ENCODE data around the gene NUDCD3. TPM values are rescaled to one million over a fixed set of nuclear protein-coding genes. Genes with fewer than 3 reads are reported as not detected.

NUDCD3 gene
- total and polyA plus RNA-seq, 4 donors, result 24.8 to 91.0 (median 52.4) TPM

- H3K36me3 ChIP-seq (ENCODE audit: control insufficient read depth in 4 of 4, insufficient read depth in 4 of 4, low read length in 4 of 4), result no peaks in the 10 kb centered on the region
- no peak for DNase-seq
- H3K9me3 ChIP-seq (ENCODE audit: control insufficient read depth in 4 of 4, insufficient read depth in 3 of 4, low read length in 3 of 4), result peaks cover 0 to 3% (median 0%) of the 10 kb centered on the region in 4 donors
- no peaks in the 10 kb centered on the region for H3K4me1 ChIP-seq (ENCODE audit: control insufficient read depth in 5 of 5, insufficient read depth in 5 of 5, low read length in 5 of 5)
- H3K27ac ChIP-seq (ENCODE audit: low read depth in 1 of 2, low read length in 1 of 2), result no peak overlapping the region
- ATAC-seq (ENCODE audit: insufficient read depth, low FRiP score), result no peak
- no peak overlapping the region for H3K4me3 ChIP-seq
- H3K9ac ChIP-seq (ENCODE audit: insufficient read depth in 1 of 2, low read length in 2 of 2), result no peak overlapping the region
- TF ChIP-seq, protein P1, sequence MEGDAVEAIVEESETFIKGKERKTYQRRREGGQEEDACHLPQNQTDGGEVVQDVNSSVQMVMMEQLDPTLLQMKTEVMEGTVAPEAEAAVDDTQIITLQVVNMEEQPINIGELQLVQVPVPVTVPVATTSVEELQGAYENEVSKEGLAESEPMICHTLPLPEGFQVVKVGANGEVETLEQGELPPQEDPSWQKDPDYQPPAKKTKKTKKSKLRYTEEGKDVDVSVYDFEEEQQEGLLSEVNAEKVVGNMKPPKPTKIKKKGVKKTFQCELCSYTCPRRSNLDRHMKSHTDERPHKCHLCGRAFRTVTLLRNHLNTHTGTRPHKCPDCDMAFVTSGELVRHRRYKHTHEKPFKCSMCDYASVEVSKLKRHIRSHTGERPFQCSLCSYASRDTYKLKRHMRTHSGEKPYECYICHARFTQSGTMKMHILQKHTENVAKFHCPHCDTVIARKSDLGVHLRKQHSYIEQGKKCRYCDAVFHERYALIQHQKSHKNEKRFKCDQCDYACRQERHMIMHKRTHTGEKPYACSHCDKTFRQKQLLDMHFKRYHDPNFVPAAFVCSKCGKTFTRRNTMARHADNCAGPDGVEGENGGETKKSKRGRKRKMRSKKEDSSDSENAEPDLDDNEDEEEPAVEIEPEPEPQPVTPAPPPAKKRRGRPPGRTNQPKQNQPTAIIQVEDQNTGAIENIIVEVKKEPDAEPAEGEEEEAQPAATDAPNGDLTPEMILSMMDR (IDR thresholded peaks at IDR 0.05; ENCODE audit: control extremely low read depth, extremely low read depth), result no peak
- H3K27me3 ChIP-seq (ENCODE audit: control insufficient read depth in 3 of 3, insufficient read depth in 3 of 3, low read length in 2 of 3), result peaks cover 0 to 2% (median 0%) of the 10 kb centered on the region in 3 donors
- WGBS, 2 donors, result 80 to 85% methylated on average over 2 of the region's 2 CpGs
Measured at GRCh38 chr7:44373418-44373740, 117.1 kb downstream of the NUDCD3 start.

GRCh38 chr7:44372560-44373417 is 117.7 kb downstream of the NUDCD3 start:
- H3K27me3 ChIP-seq (ENCODE audit: control insufficient read depth in 3 of 3, insufficient read depth in 3 of 3, low read length in 2 of 3), result peaks cover 0 to 2% (median 0%) of the 10 kb centered on the region in 3 donors
- H3K36me3 ChIP-seq (ENCODE audit: control insufficient read depth in 4 of 4, insufficient read depth in 4 of 4, low read length in 4 of 4), result no peaks in the 10 kb centered on the region
- no peaks in the 10 kb centered on the region for H3K4me1 ChIP-seq (ENCODE audit: control insufficient read depth in 5 of 5, insufficient read depth in 5 of 5, low read length in 5 of 5)
- ATAC-seq (ENCODE audit: insufficient read depth, low FRiP score), result no peak
- peaks cover 0 to 6% (median 0%) of the 10 kb centered on the region in 4 donors for H3K9me3 ChIP-seq (ENCODE audit: control insufficient read depth in 4 of 4, insufficient read depth in 3 of 4, low read length in 3 of 4)
- TF ChIP-seq, protein P1 (IDR thresholded peaks at IDR 0.05; ENCODE audit: control extremely low read depth, extremely low read depth), result no peak
- no peak for DNase-seq
- no peak overlapping the region for H3K4me3 ChIP-seq
- H3K27ac ChIP-seq (ENCODE audit: low read depth in 1 of 2, low read length in 1 of 2), result no peak overlapping the region
- no peak overlapping the region for H3K9ac ChIP-seq (ENCODE audit: insufficient read depth in 1 of 2, low read length in 2 of 2)
- WGBS, 2 donors, result 80 to 90% methylated on average over 5 of the region's 5 CpGs

DNA sequence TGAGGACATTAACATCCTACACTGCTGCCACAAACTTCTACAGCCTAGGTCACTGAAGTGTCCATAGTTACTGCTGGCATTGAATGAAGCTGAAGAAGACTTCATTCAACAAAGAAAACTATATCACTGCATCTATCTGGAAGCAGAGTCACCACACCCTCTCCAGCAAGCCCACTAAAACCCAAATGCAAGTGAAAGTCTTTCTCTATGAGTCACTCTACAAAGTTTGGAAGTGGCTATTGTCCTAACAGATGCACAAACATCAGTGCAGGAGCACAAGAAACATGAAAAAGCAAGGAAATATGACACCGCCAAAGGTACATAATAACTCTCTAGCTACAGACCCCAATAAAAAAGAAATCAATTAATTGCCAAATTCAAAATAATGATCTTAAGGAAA is 121.6 kb downstream of the NUDCD3 start:
- peaks cover 0 to 2% (median 0%) of the 10 kb centered on the region in 3 donors for H3K27me3 ChIP-seq (ENCODE audit: control insufficient read depth in 3 of 3, insufficient read depth in 3 of 3, low read length in 2 of 3)
- no peak overlapping the region for H3K4me3 ChIP-seq
- H3K4me1 ChIP-seq (ENCODE audit: control insufficient read depth in 5 of 5, insufficient read depth in 5 of 5, low read length in 5 of 5), result no peaks in the 10 kb centered on the region
- peaks cover 0 to 6% (median 0%) of the 10 kb centered on the region in 4 donors for H3K9me3 ChIP-seq (ENCODE audit: control insufficient read depth in 4 of 4, insufficient read depth in 3 of 4, low read length in 3 of 4)
- no peak overlapping the region for H3K9ac ChIP-seq (ENCODE audit: insufficient read depth in 1 of 2, low read length in 2 of 2)
- TF ChIP-seq, protein P1 (IDR thresholded peaks at IDR 0.05; ENCODE audit: control extremely low read depth, extremely low read depth), result no peak
- ATAC-seq (ENCODE audit: insufficient read depth, low FRiP score), result no peak
- WGBS, 2 donors, result 95 to 100% methylated on average over 1 of the region's 1 CpG
- DNase-seq, result no peak
- no peak overlapping the region for H3K27ac ChIP-seq (ENCODE audit: low read depth in 1 of 2, low read length in 1 of 2)
- no peaks in the 10 kb centered on the region for H3K36me3 ChIP-seq (ENCODE audit: control insufficient read depth in 4 of 4, insufficient read depth in 4 of 4, low read length in 4 of 4)

Data from lung (tissue), 12 donors.